ENCODE results near the gene PFDN1. TPM values are rescaled to one million over a fixed set of nuclear protein-coding genes. Genes with fewer than 3 reads are reported as not detected.

PFDN1 gene, protein sequence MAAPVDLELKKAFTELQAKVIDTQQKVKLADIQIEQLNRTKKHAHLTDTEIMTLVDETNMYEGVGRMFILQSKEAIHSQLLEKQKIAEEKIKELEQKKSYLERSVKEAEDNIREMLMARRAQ
- 10 to 100 TPM; 14.0 to 21.8 TPM for total RNA-seq
- polyA plus RNA-seq, result 10 to 100 TPM; 19.6 to 30.8 TPM

DNA sequence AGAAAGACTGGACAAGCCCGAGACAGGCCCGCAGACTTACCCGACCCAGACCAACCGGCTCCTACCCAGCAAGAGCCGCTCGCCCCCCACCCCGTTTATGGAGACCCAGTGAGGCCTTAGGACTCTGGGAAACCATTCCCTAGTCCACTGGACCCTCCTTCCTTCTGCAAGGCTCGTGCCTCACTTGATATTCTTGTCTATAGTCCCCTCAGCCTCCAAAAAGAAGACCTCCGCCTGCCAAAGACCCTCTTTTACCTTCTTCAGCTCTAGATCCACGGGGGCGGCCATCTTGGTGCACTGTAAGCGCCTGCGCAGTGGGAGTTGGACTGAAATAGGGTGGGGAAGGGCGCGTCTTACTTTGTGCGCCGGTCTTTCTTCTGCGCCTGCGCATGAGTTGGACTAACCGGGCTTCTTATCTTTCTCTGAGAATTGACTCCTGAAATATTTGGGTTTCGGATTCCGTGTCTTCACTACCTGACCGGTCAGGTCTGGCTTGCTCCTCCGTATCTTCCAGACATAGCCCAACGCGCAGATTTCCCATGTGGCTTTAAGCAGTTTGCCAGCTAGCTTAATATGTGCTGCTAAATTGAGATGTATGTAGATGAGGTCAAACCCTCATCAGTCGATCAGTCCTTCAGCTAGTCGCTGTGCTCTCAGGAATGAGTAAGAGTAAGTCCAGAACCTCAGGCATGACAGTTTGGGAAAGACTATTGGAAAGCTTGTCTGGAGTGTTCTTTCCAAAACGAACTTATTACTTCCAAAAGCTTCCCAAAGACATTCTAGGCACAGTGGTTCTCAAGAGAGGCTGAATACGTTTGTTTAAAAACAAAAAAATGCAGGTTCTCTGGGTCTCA, at the start of gene PFDN1:
TSS of gene PFDN1 (minus strand) at position 316 of the 854 bp plus-strand sequence. CDS start at position 288, 28 bp downstream.
- H3K36me3 ChIP-seq (ENCODE audit: control insufficient read depth in 4 of 4, insufficient read depth in 3 of 4, low read depth in 1 of 4, low read length in 3 of 4), result peaks cover 0 to 4% (median under 1%) of the 10 kb centered on the region in 4 donors

More for the DNA sequence above, at the start of gene PFDN1:
- WGBS, result under 1% methylated on average over 30 of the region's 30 CpGs
- no peaks in the 10 kb centered on the region for H3K9me3 ChIP-seq (ENCODE audit: control insufficient read depth in 4 of 4, low read length in 3 of 4)
- peak within 1 kb of the TSS; percentile 76 to 88 (median 77) for H3K4me3 ChIP-seq (ENCODE audit: low read depth in 1 of 3, low read length in 3 of 3)
- TF ChIP-seq, protein P1, sequence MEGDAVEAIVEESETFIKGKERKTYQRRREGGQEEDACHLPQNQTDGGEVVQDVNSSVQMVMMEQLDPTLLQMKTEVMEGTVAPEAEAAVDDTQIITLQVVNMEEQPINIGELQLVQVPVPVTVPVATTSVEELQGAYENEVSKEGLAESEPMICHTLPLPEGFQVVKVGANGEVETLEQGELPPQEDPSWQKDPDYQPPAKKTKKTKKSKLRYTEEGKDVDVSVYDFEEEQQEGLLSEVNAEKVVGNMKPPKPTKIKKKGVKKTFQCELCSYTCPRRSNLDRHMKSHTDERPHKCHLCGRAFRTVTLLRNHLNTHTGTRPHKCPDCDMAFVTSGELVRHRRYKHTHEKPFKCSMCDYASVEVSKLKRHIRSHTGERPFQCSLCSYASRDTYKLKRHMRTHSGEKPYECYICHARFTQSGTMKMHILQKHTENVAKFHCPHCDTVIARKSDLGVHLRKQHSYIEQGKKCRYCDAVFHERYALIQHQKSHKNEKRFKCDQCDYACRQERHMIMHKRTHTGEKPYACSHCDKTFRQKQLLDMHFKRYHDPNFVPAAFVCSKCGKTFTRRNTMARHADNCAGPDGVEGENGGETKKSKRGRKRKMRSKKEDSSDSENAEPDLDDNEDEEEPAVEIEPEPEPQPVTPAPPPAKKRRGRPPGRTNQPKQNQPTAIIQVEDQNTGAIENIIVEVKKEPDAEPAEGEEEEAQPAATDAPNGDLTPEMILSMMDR (IDR thresholded peaks at IDR 0.05; ENCODE audit: low read depth, low read length, missing input control), result no peak
- peak in 1 of 2 donors; percentile 9 for TF ChIP-seq RXRA (IDR thresholded peaks at IDR 0.05)
- no peak for TF ChIP-seq FOXA2 (IDR thresholded peaks at IDR 0.05)
- TF ChIP-seq NR2F2 (IDR thresholded peaks at IDR 0.05), result no peak
- TF ChIP-seq GABPA (IDR thresholded peaks at IDR 0.05 in 1 of 2, conservative IDR thresholded peaks at IDR 0.05 in 1 of 2), result no peak
- TF ChIP-seq, protein P2, sequence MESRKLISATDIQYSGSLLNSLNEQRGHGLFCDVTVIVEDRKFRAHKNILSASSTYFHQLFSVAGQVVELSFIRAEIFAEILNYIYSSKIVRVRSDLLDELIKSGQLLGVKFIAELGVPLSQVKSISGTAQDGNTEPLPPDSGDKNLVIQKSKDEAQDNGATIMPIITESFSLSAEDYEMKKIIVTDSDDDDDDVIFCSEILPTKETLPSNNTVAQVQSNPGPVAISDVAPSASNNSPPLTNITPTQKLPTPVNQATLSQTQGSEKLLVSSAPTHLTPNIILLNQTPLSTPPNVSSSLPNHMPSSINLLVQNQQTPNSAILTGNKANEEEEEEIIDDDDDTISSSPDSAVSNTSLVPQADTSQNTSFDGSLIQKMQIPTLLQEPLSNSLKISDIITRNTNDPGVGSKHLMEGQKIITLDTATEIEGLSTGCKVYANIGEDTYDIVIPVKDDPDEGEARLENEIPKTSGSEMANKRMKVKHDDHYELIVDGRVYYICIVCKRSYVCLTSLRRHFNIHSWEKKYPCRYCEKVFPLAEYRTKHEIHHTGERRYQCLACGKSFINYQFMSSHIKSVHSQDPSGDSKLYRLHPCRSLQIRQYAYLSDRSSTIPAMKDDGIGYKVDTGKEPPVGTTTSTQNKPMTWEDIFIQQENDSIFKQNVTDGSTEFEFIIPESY (IDR thresholded peaks at IDR 0.05), result no peak
- TF ChIP-seq, protein P3, sequence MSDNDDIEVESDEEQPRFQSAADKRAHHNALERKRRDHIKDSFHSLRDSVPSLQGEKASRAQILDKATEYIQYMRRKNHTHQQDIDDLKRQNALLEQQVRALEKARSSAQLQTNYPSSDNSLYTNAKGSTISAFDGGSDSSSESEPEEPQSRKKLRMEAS (IDR thresholded peaks at IDR 0.05), result no peak
- no peak for TF ChIP-seq SP1 (IDR thresholded peaks at IDR 0.05)
- TF ChIP-seq HNF4G (IDR thresholded peaks at IDR 0.05), result no peak
- TF ChIP-seq RAD21 (IDR thresholded peaks at IDR 0.05), result no peak
- TF ChIP-seq, protein P4, sequence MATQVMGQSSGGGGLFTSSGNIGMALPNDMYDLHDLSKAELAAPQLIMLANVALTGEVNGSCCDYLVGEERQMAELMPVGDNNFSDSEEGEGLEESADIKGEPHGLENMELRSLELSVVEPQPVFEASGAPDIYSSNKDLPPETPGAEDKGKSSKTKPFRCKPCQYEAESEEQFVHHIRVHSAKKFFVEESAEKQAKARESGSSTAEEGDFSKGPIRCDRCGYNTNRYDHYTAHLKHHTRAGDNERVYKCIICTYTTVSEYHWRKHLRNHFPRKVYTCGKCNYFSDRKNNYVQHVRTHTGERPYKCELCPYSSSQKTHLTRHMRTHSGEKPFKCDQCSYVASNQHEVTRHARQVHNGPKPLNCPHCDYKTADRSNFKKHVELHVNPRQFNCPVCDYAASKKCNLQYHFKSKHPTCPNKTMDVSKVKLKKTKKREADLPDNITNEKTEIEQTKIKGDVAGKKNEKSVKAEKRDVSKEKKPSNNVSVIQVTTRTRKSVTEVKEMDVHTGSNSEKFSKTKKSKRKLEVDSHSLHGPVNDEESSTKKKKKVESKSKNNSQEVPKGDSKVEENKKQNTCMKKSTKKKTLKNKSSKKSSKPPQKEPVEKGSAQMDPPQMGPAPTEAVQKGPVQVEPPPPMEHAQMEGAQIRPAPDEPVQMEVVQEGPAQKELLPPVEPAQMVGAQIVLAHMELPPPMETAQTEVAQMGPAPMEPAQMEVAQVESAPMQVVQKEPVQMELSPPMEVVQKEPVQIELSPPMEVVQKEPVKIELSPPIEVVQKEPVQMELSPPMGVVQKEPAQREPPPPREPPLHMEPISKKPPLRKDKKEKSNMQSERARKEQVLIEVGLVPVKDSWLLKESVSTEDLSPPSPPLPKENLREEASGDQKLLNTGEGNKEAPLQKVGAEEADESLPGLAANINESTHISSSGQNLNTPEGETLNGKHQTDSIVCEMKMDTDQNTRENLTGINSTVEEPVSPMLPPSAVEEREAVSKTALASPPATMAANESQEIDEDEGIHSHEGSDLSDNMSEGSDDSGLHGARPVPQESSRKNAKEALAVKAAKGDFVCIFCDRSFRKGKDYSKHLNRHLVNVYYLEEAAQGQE (IDR thresholded peaks at IDR 0.05), result no peak
- no peak for TF ChIP-seq JUND (IDR thresholded peaks at IDR 0.05)
- peak in 1 of 2 donors; percentile 17 for TF ChIP-seq EGR1 (IDR thresholded peaks at IDR 0.05; ENCODE audit: low read depth in 2 of 2)
- no peak for TF ChIP-seq HNF4A (conservative IDR thresholded peaks at IDR 0.05)
- TF ChIP-seq YY1 (IDR thresholded peaks at IDR 0.05), result peak; percentile 99
- TF ChIP-seq TAF1 (conservative IDR thresholded peaks at IDR 0.05), result peak; percentile 55
- TF ChIP-seq FOXA1 (IDR thresholded peaks at IDR 0.05), result no peak
- TF ChIP-seq, protein P5, sequence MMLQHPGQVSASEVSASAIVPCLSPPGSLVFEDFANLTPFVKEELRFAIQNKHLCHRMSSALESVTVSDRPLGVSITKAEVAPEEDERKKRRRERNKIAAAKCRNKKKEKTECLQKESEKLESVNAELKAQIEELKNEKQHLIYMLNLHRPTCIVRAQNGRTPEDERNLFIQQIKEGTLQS (IDR thresholded peaks at IDR 0.05), result no peak
- H3K4me1 ChIP-seq (ENCODE audit: control insufficient read depth in 4 of 4, insufficient read depth in 4 of 4, low read length in 3 of 4), result peaks cover 6 to 21% (median 18%) of the 10 kb centered on the region in 4 donors
- H3K27ac ChIP-seq (ENCODE audit: low read depth in 1 of 2, low read length in 2 of 2), result peak within 1 kb of the TSS; percentile 65 to 67
- peak within 1 kb of the TSS; percentile 82 to 84 for H3K9ac ChIP-seq (ENCODE audit: low read depth in 1 of 2, low read length in 2 of 2)
- DNase-seq (ENCODE audit: low spot score), result peak; percentile 89
- H3K27me3 ChIP-seq (ENCODE audit: control insufficient read depth in 4 of 4, insufficient read depth in 4 of 4, low read length in 3 of 4), result no peaks in the 10 kb centered on the region
